HEK293 (cell line): ENCODE data around the gene METTL26.

Source experiments
- CTCF ChIA-PET: fragments of 350-600 bp; formaldehyde crosslinking; extraction: SDS; loops from one replicate; lab custom pipeline; 2021; ENCODE audit warnings: antibody characterized with exemption; lab: Yijun Ruan, JAX
- POLR2A ChIA-PET: fragments of 300-600 bp; formaldehyde crosslinking; extraction: SDS; loops from one replicate; lab custom pipeline; 2020; ENCODE audit warnings: antibody characterized with exemption, inconsistent platforms; lab: Yijun Ruan, JAX
- H3K27ac ChIP-seq: fragments of 200-500 bp; sonication (Bioruptor generic); 2 replicates; pipeline ENCODE4 v1.5.1; 2014; ENCODE audit warnings: low read depth, low read length, control low read depth, inconsistent platforms; ENCODE audit errors: extremely low read depth
- H3K36me3 ChIP-seq, 2 experiments: fragments of 200-500 bp in 1 of 2; sonication (Bioruptor generic) in 1 of 2; 1 replicate in 1 of 2; 2 replicates in 1 of 2; pipeline ENCODE4 v1.5.1; 2014 to 2017; ENCODE audit warnings: inconsistent platforms in 2 of 2, low read length in 2 of 2; ENCODE audit not compliant: control insufficient read depth in 2 of 2, insufficient read depth in 1 of 2
- H3K4me1 ChIP-seq: fragments of 200-500 bp; sonication (Bioruptor generic); 2 replicates; pipeline ENCODE4 v1.5.1; 2014; ENCODE audit warnings: mild to moderate bottlenecking, low read length, inconsistent platforms; ENCODE audit not compliant: control insufficient read depth, insufficient read depth
- H3K4me3 ChIP-seq: 2 replicates; pipeline ENCODE4 v1.5.1; 2011; ENCODE audit warnings: low read depth, mild to moderate bottlenecking, control low read depth, low read length, moderate library complexity
- H3K9me3 ChIP-seq: fragments of 200-500 bp; sonication (Bioruptor generic); 2 replicates; pipeline ENCODE4 v1.5.1; 2014; ENCODE audit warnings: low read depth, low read length, inconsistent platforms; ENCODE audit not compliant: control insufficient read depth, insufficient read depth
- BCL6B ChIP-seq: fragments of 450-650 bp; formaldehyde crosslinking; IDR thresholded peaks from 2 replicates; pipeline ENCODE4 v1.5.1; 2017; ENCODE audit warnings: missing biosample characterization, missing genetic modification characterization
- GFI1B ChIP-seq: fragments of 450-650 bp; formaldehyde crosslinking; IDR thresholded peaks from 2 replicates; pipeline ENCODE4 v1.5.1; 2016; ENCODE audit warnings: missing biosample characterization, missing genetic modification characterization
- KLF8 ChIP-seq: fragments of 450-650 bp; formaldehyde crosslinking; IDR thresholded peaks from 2 replicates; pipeline ENCODE4 v1.5.1; 2016; ENCODE audit warnings: missing biosample characterization, missing genetic modification characterization
- REST ChIP-seq: fragments of 450-650 bp; formaldehyde crosslinking; IDR thresholded peaks from 2 replicates; pipeline ENCODE4 v1.5.1; 2016; ENCODE audit warnings: missing biosample characterization, missing genetic modification characterization
- SP2 ChIP-seq: fragments of 450-650 bp; formaldehyde crosslinking; IDR thresholded peaks from 2 replicates; pipeline ENCODE4 v1.5.1; 2016; ENCODE audit warnings: missing biosample characterization, missing genetic modification characterization
- SP7 ChIP-seq: fragments of 450-650 bp; formaldehyde crosslinking; IDR thresholded peaks from 2 replicates; pipeline ENCODE4 v1.5.1; 2016; ENCODE audit warnings: missing biosample characterization, missing genetic modification characterization
- ZBTB20 ChIP-seq: fragments of 450-650 bp; formaldehyde crosslinking; IDR thresholded peaks from 2 replicates; pipeline ENCODE4 v1.5.1; 2016; ENCODE audit warnings: missing biosample characterization, missing genetic modification characterization
- ZFP3 ChIP-seq: fragments of 450-650 bp; formaldehyde crosslinking; IDR thresholded peaks from 2 replicates; pipeline ENCODE4 v1.5.1; 2016; ENCODE audit warnings: low read depth, missing biosample characterization, missing genetic modification characterization
- ZIC2 ChIP-seq: fragments of 450-650 bp; formaldehyde crosslinking; IDR thresholded peaks from 2 replicates; pipeline ENCODE4 v1.5.1; 2016; ENCODE audit warnings: missing biosample characterization, missing genetic modification characterization
- ZNF138 ChIP-seq: fragments of 450-650 bp; formaldehyde crosslinking; IDR thresholded peaks from 2 replicates; pipeline ENCODE4 v1.5.1; 2016; ENCODE audit warnings: missing biosample characterization, missing genetic modification characterization, borderline replicate concordance
- ZNF140 ChIP-seq: fragments of 450-650 bp; formaldehyde crosslinking; IDR thresholded peaks from 2 replicates; pipeline ENCODE4 v1.5.1; 2016; ENCODE audit warnings: missing biosample characterization, missing genetic modification characterization
- ZNF146 ChIP-seq: fragments of 450-650 bp; formaldehyde crosslinking; IDR thresholded peaks from 2 replicates; pipeline ENCODE4 v1.5.1; 2016; ENCODE audit warnings: missing biosample characterization, missing genetic modification characterization
- ZNF354C ChIP-seq: fragments of 450-650 bp; formaldehyde crosslinking; IDR thresholded peaks from 2 replicates; pipeline ENCODE4 v1.5.1; 2016; ENCODE audit warnings: missing biosample characterization, missing genetic modification characterization, low read depth, borderline replicate concordance
- ZNF785 ChIP-seq: fragments of 450-650 bp; formaldehyde crosslinking; IDR thresholded peaks from 2 replicates; pipeline ENCODE4 v1.5.1; 2016; ENCODE audit warnings: missing biosample characterization, missing genetic modification characterization
- ZSCAN4 ChIP-seq: fragments of 450-650 bp; formaldehyde crosslinking; IDR thresholded peaks from 2 replicates; pipeline ENCODE4 v1.5.1; 2017; ENCODE audit warnings: missing biosample characterization, missing genetic modification characterization
- ZXDB ChIP-seq: fragments of 450-650 bp; formaldehyde crosslinking; IDR thresholded peaks from 2 replicates; pipeline ENCODE4 v1.5.1; 2016; ENCODE audit warnings: missing biosample characterization, missing genetic modification characterization
- TF ChIP-seq, protein P1 (sequence below): fragments of 450-650 bp; formaldehyde crosslinking; IDR thresholded peaks from 2 replicates; pipeline ENCODE4 v1.5.1; 2016; ENCODE audit warnings: missing biosample characterization, missing genetic modification characterization, low read depth
- TF ChIP-seq, protein P2 (sequence below): fragments of 450-650 bp; formaldehyde crosslinking; IDR thresholded peaks from 2 replicates; pipeline ENCODE4 v1.5.1; 2016; ENCODE audit warnings: missing biosample characterization, missing genetic modification characterization

The METTL26 gene

DNA sequence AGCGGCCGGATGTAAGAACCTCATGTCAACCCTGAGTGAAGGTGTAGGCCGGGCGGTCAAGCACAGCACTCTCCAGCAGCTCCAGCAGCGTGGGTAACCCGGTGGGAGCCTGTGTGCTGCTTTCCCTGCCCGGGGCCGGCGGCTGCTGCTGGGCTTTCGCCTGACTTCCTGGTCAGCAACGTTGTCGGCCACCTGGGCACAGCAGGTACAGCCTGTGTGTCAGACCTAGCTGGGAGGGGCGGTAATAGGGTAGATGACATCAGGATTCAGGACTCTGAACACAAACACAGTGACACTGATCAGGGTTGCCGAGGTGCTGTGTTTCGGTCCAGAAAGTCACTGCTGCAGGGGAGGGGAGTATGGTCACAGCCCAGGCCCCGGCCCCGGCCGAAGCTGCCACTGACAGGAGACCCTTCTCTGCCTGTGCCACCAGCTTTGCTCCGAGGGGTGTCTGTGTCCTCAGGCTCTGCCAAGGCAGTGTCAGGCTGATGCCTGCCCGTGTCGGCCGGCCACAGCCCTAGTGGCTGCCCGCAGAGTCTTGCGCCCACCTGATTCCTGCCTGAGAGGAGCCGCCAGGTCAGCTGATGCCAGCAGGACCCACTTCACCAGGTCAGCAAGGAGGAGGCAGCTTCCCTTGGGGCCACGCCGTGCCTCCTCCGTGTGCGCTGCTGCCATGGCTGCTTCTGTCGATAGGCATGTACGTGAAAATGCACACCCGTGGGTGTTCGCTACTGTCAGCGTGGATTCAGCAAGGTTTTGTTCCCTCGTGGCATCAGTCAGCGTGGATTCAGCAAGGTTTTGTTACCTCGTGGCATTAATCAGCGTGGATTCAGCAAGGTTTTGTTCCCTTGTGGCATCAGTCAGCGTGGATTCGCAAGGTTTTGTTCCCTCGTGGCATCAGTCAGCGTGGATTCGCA lies 37.0 kb downstream of the METTL26 start:
- Histone ChIP-seq H3K9me3 (no peaks in the 10 kb centered on the region), H3K36me3 (peaks cover 0 to 21% of the 10 kb centered on the region in 2 experiments; a peak in 1 of 3 replicates), H3K27ac (no peak overlapping the region), H3K4me3 (no peak overlapping the region), H3K4me1 (no peaks in the 10 kb centered on the region)
- CTCF ChIA-PET = interaction anchor here (1.4 kb wide), 1 partner anchor 25 kb away, joined by 4 read pairs; no protein-coding TSS in a partner anchor
- POLR2A ChIA-PET = no interaction called here
- TF ChIP-seq SP2 (tag by site-specific recombination) (no peak), ZXDB (tag by site-specific recombination) (no peak), BCL6B (tag by site-specific recombination) (no peak), ZNF785 (tag by site-specific recombination) (no peak), ZNF138 (tag by site-specific recombination) (no peak), ZIC2 (tag by site-specific recombination) (no peak), ZSCAN4 (tag by site-specific recombination) (no peak), ZFP3 (tag by site-specific recombination) (no peak), KLF8 (tag by site-specific recombination) (no peak), ZNF140 (tag by site-specific recombination) (no peak), SP7 (tag by site-specific recombination) (no peak), ZNF146 (no peak), GFI1B (no peak), ZNF354C (tag by site-specific recombination) (no peak), ZBTB20 (tag by site-specific recombination) (no peak), REST (tag by site-specific recombination) (no peak)
- TF ChIP-seq, protein P1, sequence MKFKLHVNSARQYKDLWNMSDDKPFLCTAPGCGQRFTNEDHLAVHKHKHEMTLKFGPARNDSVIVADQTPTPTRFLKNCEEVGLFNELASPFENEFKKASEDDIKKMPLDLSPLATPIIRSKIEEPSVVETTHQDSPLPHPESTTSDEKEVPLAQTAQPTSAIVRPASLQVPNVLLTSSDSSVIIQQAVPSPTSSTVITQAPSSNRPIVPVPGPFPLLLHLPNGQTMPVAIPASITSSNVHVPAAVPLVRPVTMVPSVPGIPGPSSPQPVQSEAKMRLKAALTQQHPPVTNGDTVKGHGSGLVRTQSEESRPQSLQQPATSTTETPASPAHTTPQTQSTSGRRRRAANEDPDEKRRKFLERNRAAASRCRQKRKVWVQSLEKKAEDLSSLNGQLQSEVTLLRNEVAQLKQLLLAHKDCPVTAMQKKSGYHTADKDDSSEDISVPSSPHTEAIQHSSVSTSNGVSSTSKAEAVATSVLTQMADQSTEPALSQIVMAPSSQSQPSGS = no peak
- TF ChIP-seq, protein P2, sequence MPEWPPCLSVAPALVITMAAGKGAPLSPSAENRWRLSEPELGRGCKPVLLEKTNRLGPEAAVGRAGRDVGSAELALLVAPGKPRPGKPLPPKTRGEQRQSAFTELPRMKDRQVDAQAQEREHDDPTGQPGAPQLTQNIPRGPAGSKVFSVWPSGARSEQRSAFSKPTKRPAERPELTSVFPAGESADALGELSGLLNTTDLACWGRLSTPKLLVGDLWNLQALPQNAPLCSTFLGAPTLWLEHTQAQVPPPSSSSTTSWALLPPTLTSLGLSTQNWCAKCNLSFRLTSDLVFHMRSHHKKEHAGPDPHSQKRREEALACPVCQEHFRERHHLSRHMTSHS (tag by site-specific recombination) = no peak
